OCI-LY7 (cell line): ENCODE measurements around the gene MTG1. TPM values are rescaled to one million over a fixed set of nuclear protein-coding genes. Genes with fewer than 3 reads are reported as not detected.

Source experiments
- BruUV-seq: library from RNA; stranded (reverse); fragments of 400-500 nt; replicated peaks from 2 replicates; lab custom pipeline; 2021; lab: Mats Ljungman, UMichigan
- CTCF ChIA-PET: fragments of 300-600 bp; sonication (Branson Sonifier 250); formaldehyde crosslinking; loops from one replicate; lab custom pipeline; 2022; ENCODE audit warnings: antibody characterized with exemption; ENCODE audit not compliant: unreplicated experiment; lab: Charles Lee
- POLR2A ChIA-PET: fragments of 300-600 bp; sonication (Branson Sonifier 250); formaldehyde crosslinking; loops from one replicate; lab custom pipeline; 2022; ENCODE audit warnings: antibody characterized with exemption; lab: Charles Lee
- DNase-seq: peaks from one replicate; pipeline ENCODE4 v3.0.0-alpha.2; 2015; ENCODE audit warnings: low spot score
- H2AFZ ChIP-seq: fragments of 200-600 bp; sonication (generic), shearing (Covaris generic); 2 replicates; pipeline ENCODE4 v1.6.1; 2014; ENCODE audit warnings: mild to moderate bottlenecking, antibody characterized with exemption, low read length, moderate library complexity
- H3K27ac ChIP-seq: fragments of 200-600 bp; sonication (generic); 2 replicates; pipeline ENCODE4 v1.5.1; 2014; ENCODE audit warnings: mixed run types, low read depth, mild to moderate bottlenecking, moderate library complexity, low read length, inconsistent platforms; ENCODE audit not compliant: poor library complexity, severe bottlenecking
- H3K36me3 ChIP-seq: fragments of 200-600 bp; sonication (generic); 2 replicates; pipeline ENCODE4 v1.6.1; 2014; ENCODE audit warnings: mild to moderate bottlenecking, antibody characterized with exemption, low read length, moderate library complexity, mixed read lengths; ENCODE audit not compliant: insufficient read depth
- H3K4me1 ChIP-seq: fragments of 200-600 bp; sonication (generic); 2 replicates; pipeline ENCODE4 v1.5.1; 2014; ENCODE audit warnings: mild to moderate bottlenecking, low read length; ENCODE audit not compliant: insufficient read depth, poor library complexity, severe bottlenecking
- H3K4me2 ChIP-seq: fragments of 200-600 bp; sonication (generic); 2 replicates; pipeline ENCODE4 v1.6.1; 2014; ENCODE audit warnings: mild to moderate bottlenecking, low read length
- H3K4me3 ChIP-seq: fragments of 200-600 bp; sonication (generic); 2 replicates; pipeline ENCODE4 v1.5.1; 2014; ENCODE audit warnings: mild to moderate bottlenecking, low read depth, low read length; ENCODE audit not compliant: poor library complexity, severe bottlenecking
- H3K79me2 ChIP-seq: fragments of 200-600 bp; sonication (generic); 2 replicates; pipeline ENCODE4 v1.6.1; 2016; ENCODE audit warnings: low read depth, mild to moderate bottlenecking, low read length, moderate library complexity, mixed read lengths; ENCODE audit not compliant: insufficient read depth
- H3K9me2 ChIP-seq: fragments of 200-600 bp; sonication (generic); 2 replicates; pipeline ENCODE4 v1.6.1; 2016; ENCODE audit warnings: mild to moderate bottlenecking, low read length, mixed read lengths; ENCODE audit not compliant: insufficient read depth
- H3K9me3 ChIP-seq: fragments of 200-600 bp; sonication (generic); 2 replicates; pipeline ENCODE4 v1.6.1; 2014; ENCODE audit warnings: mild to moderate bottlenecking, mixed run types, low read length, mixed read lengths
- H4K20me1 ChIP-seq: fragments of 200-600 bp; sonication (generic); 2 replicates; pipeline ENCODE4 v1.6.1; 2014; ENCODE audit warnings: mild to moderate bottlenecking, antibody characterized with exemption, low read length, moderate library complexity, mixed read lengths; ENCODE audit not compliant: insufficient read depth
- CTCF ChIP-seq: fragments of 200-600 bp; sonication (generic); conservative IDR thresholded peaks from 2 replicates; pipeline ENCODE4 v1.5.1; 2014; ENCODE audit warnings: mild to moderate bottlenecking, antibody characterized with exemption, low read length, moderate library complexity, mixed read lengths
- EZH2phosphoT487 ChIP-seq: fragments of 200-600 bp; sonication (generic); IDR thresholded peaks from 2 replicates; pipeline ENCODE4 v1.6.1; 2018; ENCODE audit warnings: low read depth, borderline replicate concordance, mild to moderate bottlenecking, mixed run types, antibody characterized with exemption, low read length, moderate library complexity, mixed read lengths
- intact Hi-C: fragments of 100-400 bp; cut with micrococcal nuclease; formaldehyde crosslinking; loops from one replicate; pipeline ENCODE4 v1.10.0; 2022; ENCODE audit not compliant: unreplicated experiment
- total RNA-seq, 2 experiments: library from RNA; depleted of rRNA in 1 of 2; stranded (reverse); fragments of >200 nt in 1 of 2; shearing (Covaris generic) in 1 of 2; gene quantifications; 2 replicates each; pipeline ENCODE4 v1.2.3, GENCODE V29; 2014 to 2022

The MTG1 gene
- total RNA-seq, 2 experiments from 2014 or later: 85.6 to 101 TPM

- Histone ChIP-seq H3K9me3 (no peaks in the 10 kb centered on the region), H3K27ac (no peak overlapping the region), H3K4me3 (no peak overlapping the region), H3K36me3 (no peaks in the 10 kb centered on the region), H3K4me1 (no peaks in the 10 kb centered on the region), H4K20me1 (no peaks in the 10 kb centered on the region), H3K4me2 (no peak overlapping the region), H3K9me2 (no peaks in the 10 kb centered on the region), H2AFZ (no peak overlapping the region), H3K79me2 (no peaks in the 10 kb centered on the region)
- POLR2A ChIA-PET: no interaction called here
- BruUV-seq: no TSS peak
- no peak for DNase-seq
- CTCF ChIA-PET: no interaction called here
- intact Hi-C loops: no loop called here
- TF ChIP-seq CTCF (no peak), EZH2phosphoT487 (no peak)
These were observed 44.8 kb upstream of the MTG1 start for GRCh38 chr10:133349160-133349568.

GRCh38 chr10:133349577-133350011 lies 44.4 kb upstream of the MTG1 start:
- H3K9me3 ChIP-seq: no peaks in the 10 kb centered on the region
- POLR2A ChIA-PET: no interaction called here
- TF ChIP-seq CTCF: no peak
- TF ChIP-seq EZH2phosphoT487: no peak
- H4K20me1 ChIP-seq: no peaks in the 10 kb centered on the region
- CTCF ChIA-PET: no interaction called here
- no peak overlapping the region for H3K27ac ChIP-seq
- no peak overlapping the region for H3K4me2 ChIP-seq
- no peaks in the 10 kb centered on the region for H3K36me3 ChIP-seq
- no TSS peak for BruUV-seq
- H3K4me1 ChIP-seq: no peaks in the 10 kb centered on the region
- no peak overlapping the region for H2AFZ ChIP-seq
- DNase-seq: no peak
- no peaks in the 10 kb centered on the region for H3K9me2 ChIP-seq
- H3K79me2 ChIP-seq: no peaks in the 10 kb centered on the region
- intact Hi-C loops: no loop called here
- no peak overlapping the region for H3K4me3 ChIP-seq

GRCh38 chr10:133350283-133350949 lies 43.5 kb upstream of the MTG1 start:
- no peak overlapping the region for H3K27ac ChIP-seq
- no peaks in the 10 kb centered on the region for H3K9me2 ChIP-seq
- H3K79me2 ChIP-seq: no peaks in the 10 kb centered on the region
- H3K36me3 ChIP-seq: no peaks in the 10 kb centered on the region
- ChIA-PET POLR2A (no interaction called here), CTCF (no interaction called here)
- no peaks in the 10 kb centered on the region for H3K4me1 ChIP-seq
- DNase-seq: no peak
- intact Hi-C loops: no loop called here
- H3K4me3 ChIP-seq: no peak overlapping the region
- TF ChIP-seq EZH2phosphoT487 (no peak), CTCF (no peak)
- no peak overlapping the region for H3K4me2 ChIP-seq
- H4K20me1 ChIP-seq: no peaks in the 10 kb centered on the region
- no peak overlapping the region for H2AFZ ChIP-seq
- no TSS peak for BruUV-seq
- no peaks in the 10 kb centered on the region for H3K9me3 ChIP-seq
